ENCODE measurements around the gene BICD1. TPM values are rescaled to one million over a fixed set of nuclear protein-coding genes. Genes with fewer than 3 reads are reported as not detected.
"Not testable (repeated sequence)": the region's sequence is repeated elsewhere in the genome, so short reads cannot be mapped to it uniquely, and the experiment has no call there.

Gene BICD1
- total RNA-seq, 2 experiments from 2014 or later: 14.4 to 16.4 TPM

- no peak for DNase-seq
- no peak overlapping the region for H3K27ac Mint-ChIP-seq
- H3K36me3 Mint-ChIP-seq (ENCODE audit: low read depth): peaks cover 4% of the 10 kb centered on the region
- intact Hi-C loops (cut with micrococcal nuclease): no loop called here
- no peaks in the 10 kb centered on the region for H3K9me3 Mint-ChIP-seq
- no peaks in the 10 kb centered on the region for H3K4me1 Mint-ChIP-seq (ENCODE audit: low read depth)
- no peak overlapping the region for H3K4me3 Mint-ChIP-seq
- H3K27me3 Mint-ChIP-seq (ENCODE audit: low read depth): no peaks in the 10 kb centered on the region
- CTCF ChIA-PET: no interaction called here
These were observed 71.8 kb downstream of the BICD1 start for GRCh38 chr12:32178341-32179010.

- Mint-ChIP-seq H3K36me3 (ENCODE audit: low read depth) (peaks cover 4% of the 10 kb centered on the region), H3K27ac (no peak overlapping the region), H3K4me1 (ENCODE audit: low read depth) (no peaks in the 10 kb centered on the region), H3K9me3 (no peaks in the 10 kb centered on the region), H3K4me3 (no peak overlapping the region), H3K27me3 (ENCODE audit: low read depth) (no peaks in the 10 kb centered on the region)
- CTCF ChIA-PET: no interaction called here
- no peak for DNase-seq
- intact Hi-C loops (cut with micrococcal nuclease): no loop called here
These were observed 72.4 kb downstream of the BICD1 start for GRCh38 chr12:32179011-32179395.

- Mint-ChIP-seq H3K9me3 (no peaks in the 10 kb centered on the region), H3K27ac (no peak overlapping the region), H3K4me1 (ENCODE audit: low read depth) (no peaks in the 10 kb centered on the region), H3K27me3 (ENCODE audit: low read depth) (no peaks in the 10 kb centered on the region), H3K4me3 (no peak overlapping the region), H3K36me3 (ENCODE audit: low read depth) (no peaks in the 10 kb centered on the region)
- CTCF ChIA-PET: no interaction called here
- intact Hi-C loops (cut with micrococcal nuclease): loop anchor here (5.0 kb wide), 1 partner anchor 36 kb away; no protein-coding TSS in a partner anchor
- no peak for DNase-seq
These were observed 75.0 kb downstream of the BICD1 start for GRCh38 chr12:32181498-32182175.

GRCh38 chr12:32183650-32184049, 77.0 kb downstream of the BICD1 start:
- CTCF ChIA-PET: no interaction called here
- Mint-ChIP-seq H3K27me3 (ENCODE audit: low read depth) (no peaks in the 10 kb centered on the region), H3K4me3 (no peak overlapping the region), H3K9me3 (no peaks in the 10 kb centered on the region), H3K4me1 (ENCODE audit: low read depth) (no peaks in the 10 kb centered on the region), H3K36me3 (ENCODE audit: low read depth) (peaks cover 1% of the 10 kb centered on the region), H3K27ac (no peak overlapping the region)
- no peak for DNase-seq
- intact Hi-C loops (cut with micrococcal nuclease): loop anchor here (5.0 kb wide), 1 partner anchor 34 kb away; no protein-coding TSS in a partner anchor

- H3K4me3 Mint-ChIP-seq; H3K27ac Mint-ChIP-seq; intact Hi-C loops (cut with micrococcal nuclease); H3K9me3 Mint-ChIP-seq; H3K4me1 Mint-ChIP-seq (ENCODE audit: low read depth); H3K36me3 Mint-ChIP-seq (ENCODE audit: low read depth); H3K27me3 Mint-ChIP-seq (ENCODE audit: low read depth); DNase-seq: not testable (repeated sequence)
- CTCF ChIA-PET: interaction anchor here (0.7 kb wide), 1 partner anchor 14 kb away, joined by 3 read pairs; no protein-coding TSS in a partner anchor
These were observed 80.5 kb downstream of the BICD1 start for GRCh38 chr12:32187127-32187526.

GRCh38 chr12:32191445-32191844, 84.8 kb downstream of the BICD1 start:
- no peak overlapping the region for H3K4me3 Mint-ChIP-seq
- peaks cover 9% of the 10 kb centered on the region for H3K36me3 Mint-ChIP-seq (ENCODE audit: low read depth)
- intact Hi-C loops (cut with micrococcal nuclease): no loop called here
- no peak for DNase-seq
- H3K27ac Mint-ChIP-seq: no peak overlapping the region
- CTCF ChIA-PET: interaction anchor here (0.7 kb wide), 1 partner anchor 9 kb away, joined by 3 read pairs; no protein-coding TSS in a partner anchor
- no peaks in the 10 kb centered on the region for H3K27me3 Mint-ChIP-seq (ENCODE audit: low read depth)
- no peaks in the 10 kb centered on the region for H3K4me1 Mint-ChIP-seq (ENCODE audit: low read depth)
- H3K9me3 Mint-ChIP-seq: peaks cover 18% of the 10 kb centered on the region

- DNase-seq: no peak
- Mint-ChIP-seq H3K27ac (no peak overlapping the region), H3K27me3 (ENCODE audit: low read depth) (no peaks in the 10 kb centered on the region), H3K9me3 (peaks cover 18% of the 10 kb centered on the region), H3K4me1 (ENCODE audit: low read depth) (peaks cover 5% of the 10 kb centered on the region), H3K4me3 (no peak overlapping the region), H3K36me3 (ENCODE audit: low read depth) (peaks cover 6% of the 10 kb centered on the region)
- CTCF ChIA-PET: no interaction called here
- intact Hi-C loops (cut with micrococcal nuclease): loop anchor here (5.0 kb wide), 1 partner anchor 61 kb away; no protein-coding TSS in a partner anchor
These were observed 89.9 kb downstream of the BICD1 start for GRCh38 chr12:32196250-32197198.

- H3K4me1 Mint-ChIP-seq (ENCODE audit: low read depth): peaks cover 5% of the 10 kb centered on the region
- no peak overlapping the region for H3K27ac Mint-ChIP-seq
- peaks cover 6% of the 10 kb centered on the region for H3K36me3 Mint-ChIP-seq (ENCODE audit: low read depth)
- CTCF ChIA-PET: interaction anchor here (1.0 kb wide), 1 partner anchor 544 kb away, joined by 3 read pairs; no protein-coding TSS in a partner anchor
- no peak overlapping the region for H3K4me3 Mint-ChIP-seq
- no peak for DNase-seq
- intact Hi-C loops (cut with micrococcal nuclease): loop anchor here (5.0 kb wide), 1 partner anchor 60 kb away; no protein-coding TSS in a partner anchor
- H3K9me3 Mint-ChIP-seq: peaks cover 18% of the 10 kb centered on the region
- H3K27me3 Mint-ChIP-seq (ENCODE audit: low read depth): no peaks in the 10 kb centered on the region
These were observed 90.8 kb downstream of the BICD1 start for GRCh38 chr12:32197421-32197820.

- intact Hi-C loops (cut with micrococcal nuclease): loop anchor here (1.0 to 5.0 kb wide), 2 partner anchors 59 kb away; no protein-coding TSS in a partner anchor
- H3K27me3 Mint-ChIP-seq (ENCODE audit: low read depth): no peaks in the 10 kb centered on the region
- H3K4me3 Mint-ChIP-seq: no peak overlapping the region
- CTCF ChIA-PET: no interaction called here
- peaks cover 3% of the 10 kb centered on the region for H3K36me3 Mint-ChIP-seq (ENCODE audit: low read depth)
- peaks cover 5% of the 10 kb centered on the region for H3K4me1 Mint-ChIP-seq (ENCODE audit: low read depth)
- peak; percentile 12 for DNase-seq
- H3K9me3 Mint-ChIP-seq: peaks cover 16% of the 10 kb centered on the region
- H3K27ac Mint-ChIP-seq: no peak overlapping the region
These were observed 91.9 kb downstream of the BICD1 start for GRCh38 chr12:32198555-32198954.

- intact Hi-C loops (cut with micrococcal nuclease): no loop called here
- Mint-ChIP-seq H3K27ac (no peak overlapping the region), H3K36me3 (ENCODE audit: low read depth) (no peaks in the 10 kb centered on the region), H3K4me1 (ENCODE audit: low read depth) (peaks cover 5% of the 10 kb centered on the region), H3K9me3 (peaks cover 2% of the 10 kb centered on the region), H3K27me3 (ENCODE audit: low read depth) (no peaks in the 10 kb centered on the region), H3K4me3 (no peak overlapping the region)
- CTCF ChIA-PET: interaction anchor here (1.1 kb wide), 1 partner anchor 10 kb away, joined by 3 read pairs; no protein-coding TSS in a partner anchor
- DNase-seq: no peak
These were observed 94.4 kb downstream of the BICD1 start for GRCh38 chr12:32201096-32201495.

GRCh38 chr12:32201976-32202375, 95.3 kb downstream of the BICD1 start:
- DNase-seq: no peak
- Mint-ChIP-seq H3K36me3 (ENCODE audit: low read depth) (no peaks in the 10 kb centered on the region), H3K27ac (no peak overlapping the region), H3K4me1 (ENCODE audit: low read depth) (peaks cover 5% of the 10 kb centered on the region), H3K27me3 (ENCODE audit: low read depth) (no peaks in the 10 kb centered on the region), H3K9me3 (no peaks in the 10 kb centered on the region), H3K4me3 (no peak overlapping the region)
- intact Hi-C loops (cut with micrococcal nuclease): no loop called here
- CTCF ChIA-PET: no interaction called here

- Mint-ChIP-seq H3K4me3 (no peak overlapping the region), H3K27ac (no peak overlapping the region), H3K27me3 (ENCODE audit: low read depth) (no peaks in the 10 kb centered on the region), H3K36me3 (ENCODE audit: low read depth) (peaks cover 2% of the 10 kb centered on the region), H3K4me1 (ENCODE audit: low read depth) (peaks cover 2% of the 10 kb centered on the region), H3K9me3 (no peaks in the 10 kb centered on the region)
- no peak for DNase-seq
- intact Hi-C loops (cut with micrococcal nuclease): no loop called here
- CTCF ChIA-PET: no interaction called here
These were observed 99.1 kb downstream of the BICD1 start for GRCh38 chr12:32205731-32206130.

Data from activated naive CD4-positive, alpha-beta T cell treated with anti-CD3 and anti-CD28 coated beads for 36 hours (primary cell).